GM23338 (cell line): ENCODE measurements around the gene FGF1. TPM values are rescaled to one million over a fixed set of nuclear protein-coding genes. Genes with fewer than 3 reads are reported as not detected.

Experiments
- ATAC-seq: fragments of 200-7000 bp; cut with Tn5 transposase; 3 replicates; pipeline ENCODE4 v1.9.1; 2020
- DNase-seq: peaks from one replicate; pipeline ENCODE4 v3.0.0-alpha.2; 2015; ENCODE audit warnings: low spot score
- H2AFZ ChIP-seq: fragments of 200-600 bp; sonication (generic); 2 replicates; pipeline ENCODE4 v1.8.0; 2016; ENCODE audit warnings: antibody characterized with exemption, mild to moderate bottlenecking, moderate library complexity
- H3F3A ChIP-seq: fragments of 200-600 bp; sonication (generic); replicated peaks from 2 replicates; pipeline ENCODE4 v1.8.0; 2017; ENCODE audit warnings: antibody characterized with exemption, mixed run types, low read depth
- H3K27ac ChIP-seq: fragments of 200-600 bp; sonication (generic); 2 replicates; pipeline ENCODE4 v1.6.1; 2016; ENCODE audit warnings: low read depth
- H3K27me3 ChIP-seq: fragments of 200-600 bp; sonication (generic); 2 replicates; pipeline ENCODE4 v1.8.0; 2016; ENCODE audit warnings: mild to moderate bottlenecking, mixed run types, moderate library complexity; ENCODE audit not compliant: insufficient read depth
- H3K36me3 ChIP-seq: fragments of 200-600 bp; sonication (generic); 2 replicates; pipeline ENCODE4 v1.8.0; 2016; ENCODE audit warnings: mild to moderate bottlenecking; ENCODE audit not compliant: insufficient read depth
- H3K4me1 ChIP-seq: fragments of 200-600 bp; sonication (generic); 2 replicates; pipeline ENCODE4 v1.8.0; 2016; ENCODE audit warnings: mild to moderate bottlenecking, moderate library complexity; ENCODE audit not compliant: insufficient read depth
- H3K4me2 ChIP-seq: fragments of 200-600 bp; sonication (generic); 2 replicates; pipeline ENCODE4 v1.7.1; 2017; ENCODE audit warnings: mixed run types
- H3K4me3 ChIP-seq: fragments of 200-600 bp; sonication (generic); 2 replicates; pipeline ENCODE4 v1.6.1; 2016; ENCODE audit warnings: mixed run types
- H3K79me2 ChIP-seq: fragments of 200-600 bp; sonication (generic); replicated peaks from 2 replicates; pipeline ENCODE4 v1.8.0; 2017; ENCODE audit warnings: mild to moderate bottlenecking; ENCODE audit not compliant: insufficient read depth
- H3K9me2 ChIP-seq: fragments of 200-600 bp; sonication (generic); 2 replicates; pipeline ENCODE4 v1.8.0; 2017; ENCODE audit not compliant: insufficient read depth
- H4K20me1 ChIP-seq: fragments of 200-600 bp; sonication (generic); replicated peaks from 2 replicates; pipeline ENCODE4 v1.8.0; 2017; ENCODE audit warnings: mild to moderate bottlenecking; ENCODE audit not compliant: insufficient read depth
- H3K27ac Mint-ChIP-seq: 2 replicates; pipeline ENCODE4 v1.8.0; 2020; ENCODE audit warnings: inconsistent platforms, mild to moderate bottlenecking, moderate library complexity, mixed read lengths
- H3K27me3 Mint-ChIP-seq: 3 replicates; pipeline ENCODE4 v1.8.0; 2022; ENCODE audit warnings: low read depth, mild to moderate bottlenecking, moderate library complexity, mixed read lengths, inconsistent platforms; ENCODE audit not compliant: insufficient read depth, poor library complexity
- H3K36me3 Mint-ChIP-seq: 3 replicates; pipeline ENCODE4 v1.8.0; 2021; ENCODE audit warnings: low read depth, mild to moderate bottlenecking, inconsistent platforms, moderate library complexity, mixed read lengths
- H3K4me1 Mint-ChIP-seq: 3 replicates; pipeline ENCODE4 v1.8.0; 2020; ENCODE audit warnings: mild to moderate bottlenecking, inconsistent platforms, mixed read lengths
- H3K4me3 Mint-ChIP-seq: 3 replicates; pipeline ENCODE4 v1.8.0; 2021; ENCODE audit warnings: moderate library complexity, mild to moderate bottlenecking, inconsistent platforms, mixed read lengths
- H3K9me3 Mint-ChIP-seq: 3 replicates; pipeline ENCODE4 v1.8.0; 2020; ENCODE audit warnings: moderate library complexity, mild to moderate bottlenecking, inconsistent platforms, mixed read lengths
- CTCF ChIP-seq, 2 experiments: fragments of 200-600 bp in 1 of 2; sonication (generic) in 1 of 2; conservative IDR thresholded peaks; 2 replicates each; pipeline versions ENCODE4 v1.5.1 to v1.6.1; 2016 to 2017; ENCODE audit warnings: antibody characterized with exemption in 2 of 2, low read depth in 2 of 2, mild to moderate bottlenecking in 2 of 2, moderate library complexity in 1 of 2
- ETS1 ChIP-seq: IDR thresholded peaks from 2 replicates; pipeline ENCODE4 v1.6.1; 2016; ENCODE audit warnings: antibody characterized with exemption
- EZH2 ChIP-seq: fragments of 200-600 bp; sonication (generic); IDR thresholded peaks from one replicate; pipeline ENCODE4 v1.8.0; 2017; ENCODE audit warnings: antibody characterized with exemption, mild to moderate bottlenecking, low read depth; ENCODE audit not compliant: unreplicated experiment
- EZH2phosphoT487 ChIP-seq: fragments of 200-600 bp; sonication (generic); IDR thresholded peaks from one replicate; pipeline ENCODE4 v1.8.1; 2018; ENCODE audit warnings: antibody characterized with exemption; ENCODE audit not compliant: unreplicated experiment
- JUNB ChIP-seq: IDR thresholded peaks from one replicate; pipeline ENCODE4 v1.6.1; 2016; ENCODE audit warnings: antibody characterized with exemption; ENCODE audit not compliant: unreplicated experiment
- NANOG ChIP-seq: IDR thresholded peaks from 2 replicates; pipeline ENCODE4 v1.6.1; 2016; ENCODE audit warnings: antibody characterized with exemption, borderline replicate concordance
- POLR2AphosphoS5 ChIP-seq: IDR thresholded peaks from 2 replicates; pipeline ENCODE4 v1.6.1; 2016; ENCODE audit warnings: antibody characterized with exemption, low read depth
- STAT1 ChIP-seq: IDR thresholded peaks from one replicate; pipeline ENCODE4 v1.6.1; 2016; ENCODE audit warnings: antibody characterized with exemption; ENCODE audit not compliant: unreplicated experiment
- ZNF114 ChIP-seq: fragments of 250-450 bp; sonication (Bioruptor Pico); IDR thresholded peaks from 2 replicates; pipeline ENCODE4 v1.5.0; 2020; ENCODE audit warnings: mild to moderate bottlenecking, moderate library complexity
- ZNF331 ChIP-seq: fragments of 250-450 bp; sonication (Bioruptor Pico); IDR thresholded peaks from 2 replicates; pipeline ENCODE4 v1.5.0; 2020; ENCODE audit warnings: low read depth, mild to moderate bottlenecking, moderate library complexity
- polyA plus RNA-seq: library from polyadenylated mRNA; unstranded; fragments of >200 nt; fragmentation: Nextera tagmentation; extraction: Ambion mirVana; gene quantifications from 2 replicates; pipeline ENCODE4 v1.2.1, GENCODE V29; 2016
- total RNA-seq: library from RNA; depleted of rRNA; stranded (reverse); fragments of >200 nt; shearing (Covaris generic); gene quantifications from 2 replicates; pipeline ENCODE4 v1.2.3, GENCODE V29; 2014
- TF ChIP-seq, protein P1 (sequence below): IDR thresholded peaks from one replicate; pipeline ENCODE4 v1.6.1; 2018; ENCODE audit warnings: antibody characterized with exemption; ENCODE audit not compliant: unreplicated experiment

The FGF1 gene
- total and polyA plus RNA-seq, 2 experiments from 2014 or later, result 0.21 to 0.34 TPM

- Histone ChIP-seq H2AFZ (no peak overlapping the region), H4K20me1 (no peaks in the 10 kb centered on the region), H3K36me3 (no peaks in the 10 kb centered on the region), H3K27me3 (no peaks in the 10 kb centered on the region), H3K9me2 (peaks cover 6% of the 10 kb centered on the region; the same call in 1 of the 2 replicates), H3K4me1 (peaks cover 14% of the 10 kb centered on the region), H3F3A (no peaks in the 10 kb centered on the region; the same call in 1 of the 2 replicates), H3K27ac (no peak overlapping the region), H3K4me2 (no peak overlapping the region), H3K4me3 (no peak overlapping the region), H3K79me2 (no peaks in the 10 kb centered on the region)
- DNase-seq (no peak), ATAC-seq (no peak)
- Mint-ChIP-seq H3K4me3 (no peak overlapping the region), H3K36me3 (0 out of 3 replicates have a peak, but pooled peaks cover 2% of the 10 kb centered on the region), H3K4me1 (peaks cover 33% of the 10 kb centered on the region), H3K27ac (no peak overlapping the region), H3K27me3 (no peaks in the 10 kb centered on the region), H3K9me3 (no peaks in the 10 kb centered on the region; the same call in 2 of the 3 replicates)
- TF ChIP-seq, protein P1, sequence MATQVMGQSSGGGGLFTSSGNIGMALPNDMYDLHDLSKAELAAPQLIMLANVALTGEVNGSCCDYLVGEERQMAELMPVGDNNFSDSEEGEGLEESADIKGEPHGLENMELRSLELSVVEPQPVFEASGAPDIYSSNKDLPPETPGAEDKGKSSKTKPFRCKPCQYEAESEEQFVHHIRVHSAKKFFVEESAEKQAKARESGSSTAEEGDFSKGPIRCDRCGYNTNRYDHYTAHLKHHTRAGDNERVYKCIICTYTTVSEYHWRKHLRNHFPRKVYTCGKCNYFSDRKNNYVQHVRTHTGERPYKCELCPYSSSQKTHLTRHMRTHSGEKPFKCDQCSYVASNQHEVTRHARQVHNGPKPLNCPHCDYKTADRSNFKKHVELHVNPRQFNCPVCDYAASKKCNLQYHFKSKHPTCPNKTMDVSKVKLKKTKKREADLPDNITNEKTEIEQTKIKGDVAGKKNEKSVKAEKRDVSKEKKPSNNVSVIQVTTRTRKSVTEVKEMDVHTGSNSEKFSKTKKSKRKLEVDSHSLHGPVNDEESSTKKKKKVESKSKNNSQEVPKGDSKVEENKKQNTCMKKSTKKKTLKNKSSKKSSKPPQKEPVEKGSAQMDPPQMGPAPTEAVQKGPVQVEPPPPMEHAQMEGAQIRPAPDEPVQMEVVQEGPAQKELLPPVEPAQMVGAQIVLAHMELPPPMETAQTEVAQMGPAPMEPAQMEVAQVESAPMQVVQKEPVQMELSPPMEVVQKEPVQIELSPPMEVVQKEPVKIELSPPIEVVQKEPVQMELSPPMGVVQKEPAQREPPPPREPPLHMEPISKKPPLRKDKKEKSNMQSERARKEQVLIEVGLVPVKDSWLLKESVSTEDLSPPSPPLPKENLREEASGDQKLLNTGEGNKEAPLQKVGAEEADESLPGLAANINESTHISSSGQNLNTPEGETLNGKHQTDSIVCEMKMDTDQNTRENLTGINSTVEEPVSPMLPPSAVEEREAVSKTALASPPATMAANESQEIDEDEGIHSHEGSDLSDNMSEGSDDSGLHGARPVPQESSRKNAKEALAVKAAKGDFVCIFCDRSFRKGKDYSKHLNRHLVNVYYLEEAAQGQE, result no peak
- TF ChIP-seq EZH2 (no peak), CTCF (conservative IDR thresholded peaks at IDR 0.05; ENCODE audit: low read depth in 2 of 2) (no peak), EZH2phosphoT487 (no peak), STAT1 (no peak), ZNF114 (CRISPR knock-in tag) (no peak), ZNF331 (CRISPR knock-in tag) (no peak), POLR2AphosphoS5 (no peak), JUNB (no peak), NANOG (no peak), ETS1 (no peak)
These were observed 58.3 kb downstream of the FGF1 start for GRCh38 chr5:142627383-142628217.
